Prostate gland (tissue), 2 donors: ENCODE measurements around the gene SLC6A16.

Experiments
- CTCF ChIP-seq, 4 experiments: fragments of 200-600 bp in 2 of 4; fragments of 450-650 bp in 2 of 4; sonication (generic) in 2 of 4; IDR thresholded peaks; 1 replicate in 3 of 4; 2 replicates in 1 of 4; pipeline ENCODE4 v1.5.1; 2016 to 2019; ENCODE audit warnings: antibody characterized with exemption in 4 of 4, mild to moderate bottlenecking in 2 of 4, moderate library complexity in 2 of 4
- POLR2A ChIP-seq: fragments of 450-650 bp; IDR thresholded peaks from one replicate; pipeline ENCODE4 v1.6.1; 2016; ENCODE audit warnings: antibody characterized with exemption, mild to moderate bottlenecking
- POLR2AphosphoS5 ChIP-seq: sonication (generic); formaldehyde crosslinking; IDR thresholded peaks from one replicate; pipeline ENCODE4 v1.6.1; 2017; ENCODE audit warnings: antibody characterized with exemption

- no peak for TF ChIP-seq CTCF (IDR thresholded peaks at IDR 0.05)
- TF ChIP-seq POLR2AphosphoS5: no peak
- TF ChIP-seq POLR2A: no peak
Measured at GRCh38 chr19:49335071-49335783, 10.2 kb upstream of the SLC6A16 start, which contains the start of gene CD37.
